Measurements from ENCODE around the gene TLR5.
"Not testable (repeated sequence)": the region's sequence is repeated elsewhere in the genome, so short reads cannot be mapped to it uniquely, and the experiment has no call there.

Gene TLR5

GRCh38 chr1:223175633-223176032 is 32.6 kb upstream of the TLR5 start:
- DNase-seq (ENCODE audit: low read depth): no peak
- no peak for TF ChIP-seq CTCF (IDR thresholded peaks at IDR 0.05; ENCODE audit: low read depth, low read length, missing control alignments)
- no peak overlapping the region for H3K4me3 ChIP-seq (ENCODE audit: low read depth, low read length)
- in situ Hi-C loops (cut with HindIII; ENCODE audit: low sequenced_read_pairs): loop anchor here (5.0 kb wide), 1 partner anchor 47 kb away; no protein-coding TSS in a partner anchor

- no peak for DNase-seq (ENCODE audit: low read depth)
- TF ChIP-seq CTCF (IDR thresholded peaks at IDR 0.05; ENCODE audit: low read depth, low read length, missing control alignments): no peak
- in situ Hi-C loops (cut with HindIII; ENCODE audit: low sequenced_read_pairs): loop anchor here (5.0 kb wide), 1 partner anchor 47 kb away; no protein-coding TSS in a partner anchor
- no peak overlapping the region for H3K4me3 ChIP-seq (ENCODE audit: low read depth, low read length)
Observed at GRCh38 chr1:223175032-223175431, 32.0 kb upstream of the TLR5 start.

GRCh38 chr1:223169458-223169857 is 26.4 kb upstream of the TLR5 start:
- in situ Hi-C loops (cut with HindIII; ENCODE audit: low sequenced_read_pairs); DNase-seq (ENCODE audit: low read depth): not testable (repeated sequence)

GRCh38 chr1:223161321-223161720 is 18.3 kb upstream of the TLR5 start:
- DNase-seq (ENCODE audit: low read depth): no peak
- in situ Hi-C loops (cut with HindIII; ENCODE audit: low sequenced_read_pairs): no loop called here
- TF ChIP-seq CTCF (IDR thresholded peaks at IDR 0.05; ENCODE audit: low read depth, low read length, missing control alignments): no peak
- no peak overlapping the region for H3K4me3 ChIP-seq (ENCODE audit: low read depth, low read length)

More at GRCh38 chr1:223169458-223169857, 26.4 kb upstream of the TLR5 start:
- H3K4me3 ChIP-seq (ENCODE audit: low read depth, low read length): not testable (repeated sequence)

- no peak overlapping the region for H3K4me3 ChIP-seq (ENCODE audit: low read depth, low read length)
- TF ChIP-seq CTCF (IDR thresholded peaks at IDR 0.05; ENCODE audit: low read depth, low read length, missing control alignments): no peak
- in situ Hi-C loops (cut with HindIII; ENCODE audit: low sequenced_read_pairs): no loop called here
- no peak for DNase-seq (ENCODE audit: low read depth)
Observed at GRCh38 chr1:223156343-223156742, 13.3 kb upstream of the TLR5 start.

- in situ Hi-C loops (cut with HindIII; ENCODE audit: low sequenced_read_pairs): no loop called here
- no peak for DNase-seq (ENCODE audit: low read depth)
- TF ChIP-seq CTCF (IDR thresholded peaks at IDR 0.05; ENCODE audit: low read depth, low read length, missing control alignments): no peak
- no peak overlapping the region for H3K4me3 ChIP-seq (ENCODE audit: low read depth, low read length)
Observed at GRCh38 chr1:223155153-223155552, 12.1 kb upstream of the TLR5 start.

GRCh38 chr1:223153177-223154119 is 10.4 kb upstream of the TLR5 start:
- in situ Hi-C loops (cut with HindIII; ENCODE audit: low sequenced_read_pairs): no loop called here
- TF ChIP-seq CTCF (IDR thresholded peaks at IDR 0.05; ENCODE audit: low read depth, low read length, missing control alignments): no peak
- DNase-seq (ENCODE audit: low read depth): no peak
- H3K4me3 ChIP-seq (ENCODE audit: low read depth, low read length): no peak overlapping the region
